ENCODE measurements around the gene ACTRT1.

DNA sequence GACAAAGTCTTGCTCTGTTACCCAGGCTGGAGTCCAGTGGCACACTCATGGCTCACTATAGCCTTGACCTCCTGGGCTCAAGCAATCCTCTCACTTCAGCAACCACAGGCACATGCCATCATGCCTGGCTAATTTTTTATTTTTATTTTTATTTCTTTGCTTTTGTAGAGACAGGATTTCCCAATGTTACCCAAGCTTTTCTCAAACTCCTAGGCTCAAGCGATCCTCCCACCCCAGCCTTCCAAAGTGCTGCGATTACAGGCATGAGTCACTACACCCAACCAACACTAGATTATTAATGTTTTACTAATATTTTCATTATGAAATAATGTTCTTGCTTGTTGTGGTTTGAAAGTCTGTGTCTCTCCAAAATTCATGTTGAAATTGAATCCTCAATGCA lies 5.2 kb upstream of the ACTRT1 start:
- no peak for TF ChIP-seq POLR2A (IDR thresholded peaks at IDR 0.05; ENCODE audit: low read depth, low read length)
- TF ChIP-seq POLR2AphosphoS5 (IDR thresholded peaks at IDR 0.05; ENCODE audit: low read depth, low read length) = no peak
- TF ChIP-seq TAF1 (IDR thresholded peaks at IDR 0.05; ENCODE audit: borderline replicate concordance, low read depth, low read length) = no peak
